ENCODE measurements around the gene TMEM91.

The TMEM91 gene

GRCh38 chr19:41355035-41355434 is 21.3 kb upstream of the TMEM91 start:
- H3K4me1 ChIP-seq (ENCODE audit: insufficient read depth, low read length): peaks cover 19% of the 10 kb centered on the region
- H3K27me3 ChIP-seq (ENCODE audit: control insufficient read depth in 1 of 2, insufficient read depth in 2 of 2, low read length in 2 of 2): no peaks in the 10 kb centered on the region
- H3K36me3 ChIP-seq (ENCODE audit: insufficient read depth, low read length): no peaks in the 10 kb centered on the region
- no peak overlapping the region for H3K27ac ChIP-seq (ENCODE audit: low read depth, low read length)
- H3K4me3 ChIP-seq (ENCODE audit: low read depth in 1 of 2, low read length in 2 of 2): no peak overlapping the region
- H3K9ac ChIP-seq (ENCODE audit: low read length): no peak overlapping the region
- H3K9me3 ChIP-seq (ENCODE audit: low read length): no peaks in the 10 kb centered on the region

GRCh38 chr19:41355802-41356201 is 20.5 kb upstream of the TMEM91 start:
- H3K4me1 ChIP-seq (ENCODE audit: insufficient read depth, low read length): peaks cover 15% of the 10 kb centered on the region

GRCh38 chr19:41356984-41357739 is 19.2 kb upstream of the TMEM91 start:
- H3K9me3 ChIP-seq (ENCODE audit: low read length): no peaks in the 10 kb centered on the region
- H3K27ac ChIP-seq (ENCODE audit: low read depth, low read length): no peak overlapping the region
- no peak overlapping the region for H3K4me3 ChIP-seq (ENCODE audit: low read depth in 1 of 2, low read length in 2 of 2)
- peaks cover 10% of the 10 kb centered on the region for H3K4me1 ChIP-seq (ENCODE audit: insufficient read depth, low read length)
- no peaks in the 10 kb centered on the region for H3K27me3 ChIP-seq (ENCODE audit: control insufficient read depth in 1 of 2, insufficient read depth in 2 of 2, low read length in 2 of 2)
- H3K36me3 ChIP-seq (ENCODE audit: insufficient read depth, low read length): no peaks in the 10 kb centered on the region
- no peak overlapping the region for H3K9ac ChIP-seq (ENCODE audit: low read length)

More at GRCh38 chr19:41355802-41356201, 20.5 kb upstream of the TMEM91 start:
- H3K36me3 ChIP-seq (ENCODE audit: insufficient read depth, low read length): no peaks in the 10 kb centered on the region
- H3K27me3 ChIP-seq (ENCODE audit: control insufficient read depth in 1 of 2, insufficient read depth in 2 of 2, low read length in 2 of 2): no peaks in the 10 kb centered on the region
- H3K9me3 ChIP-seq (ENCODE audit: low read length): no peaks in the 10 kb centered on the region
- H3K4me3 ChIP-seq (ENCODE audit: low read depth in 1 of 2, low read length in 2 of 2): no peak overlapping the region
- H3K9ac ChIP-seq (ENCODE audit: low read length): no peak overlapping the region
- H3K27ac ChIP-seq (ENCODE audit: low read depth, low read length): no peak overlapping the region

GRCh38 chr19:41357746-41358145 is 18.6 kb upstream of the TMEM91 start:
- no peak overlapping the region for H3K27ac ChIP-seq (ENCODE audit: low read depth, low read length)
- H3K27me3 ChIP-seq (ENCODE audit: control insufficient read depth in 1 of 2, insufficient read depth in 2 of 2, low read length in 2 of 2): no peaks in the 10 kb centered on the region

GRCh38 chr19:41359741-41360140 is 16.6 kb upstream of the TMEM91 start:
- peaks cover 12% of the 10 kb centered on the region for H3K4me1 ChIP-seq (ENCODE audit: insufficient read depth, low read length)
- no peak overlapping the region for H3K9ac ChIP-seq (ENCODE audit: low read length)
- H3K9me3 ChIP-seq (ENCODE audit: low read length): no peaks in the 10 kb centered on the region
- no peak overlapping the region for H3K27ac ChIP-seq (ENCODE audit: low read depth, low read length)
- H3K36me3 ChIP-seq (ENCODE audit: insufficient read depth, low read length): no peaks in the 10 kb centered on the region
- no peak overlapping the region for H3K4me3 ChIP-seq (ENCODE audit: low read depth in 1 of 2, low read length in 2 of 2)
- no peaks in the 10 kb centered on the region for H3K27me3 ChIP-seq (ENCODE audit: control insufficient read depth in 1 of 2, insufficient read depth in 2 of 2, low read length in 2 of 2)

More at GRCh38 chr19:41357746-41358145, 18.6 kb upstream of the TMEM91 start:
- no peaks in the 10 kb centered on the region for H3K9me3 ChIP-seq (ENCODE audit: low read length)
- no peaks in the 10 kb centered on the region for H3K36me3 ChIP-seq (ENCODE audit: insufficient read depth, low read length)
- H3K4me1 ChIP-seq (ENCODE audit: insufficient read depth, low read length): peaks cover 8% of the 10 kb centered on the region
- no peak overlapping the region for H3K9ac ChIP-seq (ENCODE audit: low read length)
- no peak overlapping the region for H3K4me3 ChIP-seq (ENCODE audit: low read depth in 1 of 2, low read length in 2 of 2)

- Histone ChIP-seq H3K36me3 (ENCODE audit: insufficient read depth, low read length) (no peaks in the 10 kb centered on the region), H3K9ac (ENCODE audit: low read length) (no peak overlapping the region), H3K27ac (ENCODE audit: low read depth, low read length) (no peak overlapping the region), H3K27me3 (ENCODE audit: control insufficient read depth in 1 of 2, insufficient read depth in 2 of 2, low read length in 2 of 2) (no peaks in the 10 kb centered on the region), H3K4me1 (ENCODE audit: insufficient read depth, low read length) (peaks cover 15% of the 10 kb centered on the region), H3K9me3 (ENCODE audit: low read length) (no peaks in the 10 kb centered on the region), H3K4me3 (ENCODE audit: low read depth in 1 of 2, low read length in 2 of 2) (no peak overlapping the region)
These were observed 14.0 kb upstream of the TMEM91 start for GRCh38 chr19:41362143-41362847.

- peaks cover 15% of the 10 kb centered on the region for H3K4me1 ChIP-seq (ENCODE audit: insufficient read depth, low read length)
- H3K4me3 ChIP-seq (ENCODE audit: low read depth in 1 of 2, low read length in 2 of 2): peak overlapping the region in 1 of 2 donors; percentile 67
- no peaks in the 10 kb centered on the region for H3K36me3 ChIP-seq (ENCODE audit: insufficient read depth, low read length)
- H3K9ac ChIP-seq (ENCODE audit: low read length): peak overlapping the region; percentile 57
- H3K9me3 ChIP-seq (ENCODE audit: low read length): no peaks in the 10 kb centered on the region
- no peaks in the 10 kb centered on the region for H3K27me3 ChIP-seq (ENCODE audit: control insufficient read depth in 1 of 2, insufficient read depth in 2 of 2, low read length in 2 of 2)
- H3K27ac ChIP-seq (ENCODE audit: low read depth, low read length): peak overlapping the region; percentile 65
These were observed 13.0 kb upstream of the TMEM91 start for GRCh38 chr19:41363371-41363752.

- Histone ChIP-seq H3K27me3 (ENCODE audit: control insufficient read depth in 1 of 2, insufficient read depth in 2 of 2, low read length in 2 of 2) (no peaks in the 10 kb centered on the region), H3K4me1 (ENCODE audit: insufficient read depth, low read length) (peaks cover 15% of the 10 kb centered on the region), H3K4me3 (ENCODE audit: low read depth in 1 of 2, low read length in 2 of 2) (peak within 1 kb of the TSS; percentile 30 to 67), H3K27ac (ENCODE audit: low read depth, low read length) (peak within 1 kb of the TSS; percentile 65), H3K36me3 (ENCODE audit: insufficient read depth, low read length) (no peaks in the 10 kb centered on the region), H3K9me3 (ENCODE audit: low read length) (no peaks in the 10 kb centered on the region), H3K9ac (ENCODE audit: low read length) (peak within 1 kb of the TSS; percentile 57)
These were observed 12.4 kb upstream of the TMEM91 start, which contains the start of gene B9D2 for GRCh38 chr19:41363753-41364523. Gene B9D2 (minus strand): TSS chr19:41364149. CDS start chr19:41363519, 630 bp downstream.

GRCh38 chr19:41364524-41365391 is 11.6 kb upstream of the TMEM91 start:
- no peaks in the 10 kb centered on the region for H3K9me3 ChIP-seq (ENCODE audit: low read length)
- no peak overlapping the region for H3K9ac ChIP-seq (ENCODE audit: low read length)
- H3K27me3 ChIP-seq (ENCODE audit: control insufficient read depth in 1 of 2, insufficient read depth in 2 of 2, low read length in 2 of 2): no peaks in the 10 kb centered on the region
- H3K4me1 ChIP-seq (ENCODE audit: insufficient read depth, low read length): peaks cover 15% of the 10 kb centered on the region
- H3K4me3 ChIP-seq (ENCODE audit: low read depth in 1 of 2, low read length in 2 of 2): peak overlapping the region; percentile 30 to 67
- peak overlapping the region; percentile 65 for H3K27ac ChIP-seq (ENCODE audit: low read depth, low read length)
- no peaks in the 10 kb centered on the region for H3K36me3 ChIP-seq (ENCODE audit: insufficient read depth, low read length)

- Histone ChIP-seq H3K36me3 (ENCODE audit: insufficient read depth, low read length) (no peaks in the 10 kb centered on the region), H3K9ac (ENCODE audit: low read length) (no peak overlapping the region), H3K9me3 (ENCODE audit: low read length) (no peaks in the 10 kb centered on the region), H3K4me1 (ENCODE audit: insufficient read depth, low read length) (peaks cover 15% of the 10 kb centered on the region), H3K27ac (ENCODE audit: low read depth, low read length) (no peak overlapping the region), H3K27me3 (ENCODE audit: control insufficient read depth in 1 of 2, insufficient read depth in 2 of 2, low read length in 2 of 2) (no peaks in the 10 kb centered on the region), H3K4me3 (ENCODE audit: low read depth in 1 of 2, low read length in 2 of 2) (no peak overlapping the region)
These were observed 10.2 kb upstream of the TMEM91 start for GRCh38 chr19:41366089-41366488.
